HG03558 (cell line): Measurements from ENCODE around the gene SH3BP1.

Experiments used
- ATAC-seq: cut with Tn5 transposase; IDR thresholded peaks from one replicate; pipeline ENCODE4 v1.9.1; 2021; ENCODE audit warnings: moderate number of reproducible peaks; ENCODE audit not compliant: unreplicated experiment; ENCODE audit errors: extremely low read depth

The SH3BP1 gene

DNA sequence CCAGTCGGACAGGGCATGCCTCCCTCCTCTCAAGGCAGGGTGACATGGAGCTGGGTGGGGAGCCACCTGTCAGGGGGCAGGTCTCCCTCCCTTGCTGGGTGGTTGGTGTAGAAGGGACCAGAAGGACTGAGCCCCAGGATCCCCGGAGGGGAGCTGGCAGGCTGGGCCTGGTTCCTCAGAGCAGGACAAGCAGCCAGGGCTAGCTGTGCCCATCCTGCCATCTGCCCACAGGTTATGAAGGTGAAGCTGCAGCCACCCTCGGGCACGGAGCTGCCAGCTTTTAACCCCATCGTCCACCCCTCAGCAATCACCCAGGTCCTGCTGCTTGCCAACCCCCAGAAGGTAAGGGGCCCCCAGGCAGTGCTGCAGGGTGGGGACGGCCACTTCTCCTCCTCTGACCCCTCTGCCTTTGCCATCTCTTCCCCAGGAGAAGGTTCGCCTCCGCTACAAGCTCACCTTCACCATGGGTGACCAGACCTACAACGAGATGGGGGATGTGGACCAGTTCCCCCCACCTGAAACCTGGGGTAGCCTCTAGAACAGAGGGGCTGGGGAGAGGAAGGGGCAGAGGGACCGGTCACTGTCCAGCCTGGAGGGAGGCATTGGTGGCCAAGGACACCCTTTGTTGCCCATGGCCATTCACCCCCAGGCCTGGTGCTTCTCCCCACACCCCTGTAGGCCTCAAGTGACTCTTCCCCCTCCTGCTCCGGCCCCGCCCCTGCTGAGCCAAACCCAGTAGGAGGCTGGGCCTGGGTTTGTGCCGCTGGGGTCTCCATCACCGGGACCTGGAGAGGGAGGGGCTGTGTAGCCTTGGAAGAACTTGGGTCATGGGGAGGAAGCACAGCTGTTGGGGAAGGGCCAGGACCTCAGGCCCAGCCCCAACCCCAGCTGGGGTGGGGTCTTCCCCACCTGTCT lies 7.0 kb upstream of the SH3BP1 start:
- no peak for ATAC-seq

GRCh38 chr22:37633089-37633624 lies 6.3 kb upstream of the SH3BP1 start:
- ATAC-seq = peak; percentile 30

- ATAC-seq = peak; percentile 23
These were observed 5.6 kb upstream of the SH3BP1 start for GRCh38 chr22:37633625-37634416.

GRCh38 chr22:37634417-37634924 lies 5.0 kb upstream of the SH3BP1 start:
- ATAC-seq = no peak

- no peak for ATAC-seq
These were observed 4.3 kb upstream of the SH3BP1 start for GRCh38 chr22:37635157-37635556.

DNA sequence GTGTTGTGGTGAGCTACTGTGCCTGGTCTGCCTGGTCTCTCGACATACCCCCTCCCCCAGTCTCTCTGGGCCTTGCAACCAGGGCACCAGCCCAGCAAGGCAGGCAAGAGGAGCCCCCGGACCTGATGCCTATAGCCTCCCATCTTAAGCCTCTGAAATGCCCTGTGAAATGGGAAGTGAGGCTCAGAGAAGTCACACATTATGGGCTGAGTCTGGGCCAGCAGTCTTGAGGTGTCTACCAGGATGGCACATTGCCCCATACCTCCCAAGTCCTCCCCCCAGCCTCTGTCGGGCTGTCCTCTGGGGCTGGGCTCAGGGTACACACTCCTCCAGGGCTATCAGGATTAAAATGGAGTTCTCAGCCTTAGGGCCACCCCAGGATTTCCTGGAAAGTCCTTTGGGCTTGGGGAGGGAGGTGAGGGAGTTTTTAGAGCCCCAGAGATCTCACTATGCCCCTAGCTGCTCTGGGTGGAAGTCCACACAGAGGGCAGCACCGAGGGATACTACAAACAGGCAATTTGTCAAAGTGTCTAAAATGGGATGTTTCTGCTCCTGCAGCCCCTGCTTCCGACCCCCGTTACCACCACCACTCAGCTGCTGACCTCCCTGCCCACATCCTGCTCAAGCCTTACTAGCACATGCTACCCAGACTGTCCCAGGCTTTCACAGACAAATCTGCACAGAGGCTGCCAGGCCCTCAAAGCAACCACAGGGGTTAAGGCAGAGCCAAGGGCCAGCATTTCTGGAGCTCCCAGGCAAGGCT lies 3.1 kb upstream of the SH3BP1 start:
- ATAC-seq = no peak

DNA sequence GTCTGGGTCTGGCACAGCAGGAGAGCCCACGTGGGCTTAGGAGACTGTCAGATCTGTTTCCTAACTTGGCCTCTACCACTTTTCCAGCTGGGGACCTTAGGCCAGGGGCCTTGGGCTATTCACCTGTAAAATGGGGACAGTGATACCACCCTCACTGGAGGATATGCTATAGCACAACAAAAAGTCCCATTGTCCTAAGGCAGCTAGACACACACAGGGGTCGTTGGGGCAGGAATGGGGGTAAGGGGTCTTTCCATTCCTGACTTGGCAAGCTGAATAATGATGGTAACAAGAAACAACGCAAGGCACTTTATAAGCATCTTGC lies 2.6 kb upstream of the SH3BP1 start:
- ATAC-seq = no peak

GRCh38 chr22:37638391-37639069 lies 939 bp upstream of the SH3BP1 start:
- no peak for ATAC-seq

DNA sequence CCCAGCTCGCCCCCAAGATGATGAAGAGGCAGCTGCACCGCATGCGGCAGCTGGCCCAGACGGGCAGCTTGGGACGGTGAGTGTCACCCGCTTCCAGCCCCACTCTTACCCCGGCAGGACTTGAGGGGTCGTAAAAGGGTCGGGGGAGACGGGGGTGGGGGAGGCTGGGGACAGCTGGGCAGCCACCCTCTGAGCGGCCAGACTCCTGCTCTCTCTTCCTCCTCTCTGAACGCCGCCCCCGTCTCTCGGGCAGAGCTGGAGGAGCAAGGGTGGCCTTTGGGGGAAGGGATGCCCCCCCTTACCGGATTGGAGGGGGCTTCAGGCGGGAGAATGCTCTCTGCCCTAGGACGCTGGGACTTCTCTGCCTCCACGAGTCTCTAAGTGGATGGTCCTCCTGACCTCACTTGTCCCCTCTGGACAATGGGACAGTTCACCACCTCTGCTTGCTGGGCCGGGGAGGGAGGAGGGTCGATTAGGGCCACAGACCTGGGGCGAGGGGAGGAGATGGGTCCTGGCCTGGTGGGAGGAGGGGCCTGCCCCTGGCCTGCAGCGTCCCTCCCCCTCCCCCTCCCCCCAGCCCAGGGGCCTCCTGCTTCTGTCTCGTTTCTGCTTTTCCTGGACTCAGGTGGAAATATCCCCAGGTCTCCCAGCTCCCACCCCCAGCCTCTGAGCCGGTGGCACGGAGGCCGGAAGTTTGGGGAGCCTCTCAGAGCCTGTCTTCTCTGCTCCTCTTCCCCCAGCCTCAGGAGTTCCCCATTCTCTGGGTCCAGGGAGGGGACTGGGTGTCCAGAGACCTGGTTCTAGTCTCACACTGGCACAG lies 512 bp downstream of the SH3BP1 start:
- ATAC-seq = no peak

- ATAC-seq = no peak
These were observed 1.4 kb downstream of the SH3BP1 start for GRCh38 chr22:37640591-37641560.

GRCh38 chr22:37641561-37641949 lies 2.1 kb downstream of the SH3BP1 start:
- ATAC-seq = no peak

GRCh38 chr22:37643225-37643847 lies 3.9 kb downstream of the SH3BP1 start:
- ATAC-seq = no peak

DNA sequence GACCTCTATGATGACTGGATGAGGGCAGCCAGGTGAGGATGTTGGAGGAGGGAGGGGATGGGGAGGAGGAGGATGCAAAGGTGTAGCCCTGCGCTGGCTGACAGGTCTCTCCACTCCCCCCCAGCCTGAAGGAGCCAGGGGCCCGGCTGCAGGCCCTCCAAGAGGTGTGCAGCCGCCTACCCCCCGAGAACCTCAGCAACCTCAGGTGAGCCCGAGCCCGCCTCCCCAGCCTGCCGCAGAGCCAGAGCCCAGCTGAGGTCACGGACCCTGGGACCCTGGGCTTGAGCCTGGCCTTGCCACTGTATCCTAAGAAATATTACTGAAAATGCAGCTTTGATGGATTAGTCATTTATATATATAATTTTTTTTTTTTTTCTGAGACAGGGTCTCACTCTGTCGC lies 7.8 kb downstream of the SH3BP1 start:
- no peak for ATAC-seq

- ATAC-seq = no peak
These were observed 8.5 kb downstream of the SH3BP1 start for GRCh38 chr22:37647928-37648327.

DNA sequence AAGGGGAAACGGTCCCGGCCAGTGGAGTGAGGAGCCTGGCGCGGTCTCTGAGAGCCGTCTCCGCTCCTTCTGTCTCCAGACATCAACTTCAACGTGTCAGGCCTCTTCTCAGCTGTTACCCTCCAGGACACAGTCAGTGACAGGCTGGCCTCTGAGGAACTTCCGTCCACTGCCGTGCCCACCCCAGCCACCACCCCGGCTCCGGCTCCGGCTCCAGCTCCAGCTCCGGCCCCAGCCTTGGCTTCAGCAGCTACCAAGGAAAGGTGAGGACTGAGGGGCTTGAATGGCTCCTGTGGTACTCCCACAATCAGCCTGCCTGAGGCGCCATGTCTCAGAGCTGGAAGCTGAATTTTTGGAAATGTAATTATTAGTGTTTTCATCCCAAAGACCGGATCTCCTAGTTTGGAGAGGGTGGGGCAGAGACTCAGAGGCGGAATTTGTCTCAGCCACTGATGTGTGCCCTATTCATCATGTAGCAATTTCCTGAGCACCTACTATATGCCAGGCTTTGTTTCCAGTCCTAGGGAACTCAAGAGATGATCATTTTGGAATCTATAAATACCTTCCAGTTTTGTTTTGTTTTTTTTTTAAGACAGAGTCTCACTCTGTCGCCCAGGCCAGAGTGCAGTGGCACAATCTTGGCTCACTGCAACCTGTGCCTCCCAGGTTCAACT lies 11.1 kb downstream of the SH3BP1 start:
- no peak for ATAC-seq

DNA sequence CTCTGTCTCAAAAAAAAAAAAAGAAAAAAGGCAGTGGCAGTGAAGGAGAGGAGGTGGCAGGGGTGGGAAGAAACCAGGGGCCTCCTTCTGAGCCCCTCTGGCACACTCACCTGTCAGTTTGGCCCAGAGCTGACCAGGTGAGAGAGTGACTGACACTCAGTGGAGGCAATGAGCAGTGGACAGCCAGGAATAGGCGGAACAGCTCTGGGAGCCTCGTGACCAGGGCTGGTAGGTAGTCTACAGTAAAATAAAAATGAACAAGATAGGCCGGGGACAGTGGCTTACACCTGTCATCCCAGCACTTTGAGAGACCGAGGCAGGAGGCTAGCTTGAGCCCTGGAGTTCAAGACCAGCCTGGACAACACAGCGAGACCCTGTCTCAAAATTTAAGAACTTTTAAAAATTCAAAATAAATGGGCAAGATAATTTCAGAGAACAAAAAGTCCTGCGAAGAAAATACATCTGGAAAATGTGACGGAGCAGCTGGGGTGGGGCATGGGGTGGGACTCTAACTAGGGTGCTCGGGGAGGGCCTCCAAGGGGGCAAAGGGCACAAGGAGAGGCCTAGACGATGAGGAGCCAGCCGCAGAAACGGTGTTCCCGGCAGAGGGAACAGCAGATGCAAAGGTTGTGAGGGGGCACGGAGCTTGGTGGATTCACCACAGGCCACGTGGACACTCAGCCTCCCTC lies 15.2 kb downstream of the SH3BP1 start:
- no peak for ATAC-seq
